DMS153 treated with DMSO at 0.1 percent for 48 hours (cell line): ENCODE results near the gene ZSCAN10.

Source experiments
- DNase-seq: peaks from one replicate; lab custom pipeline; 2025; ENCODE audit not compliant: unreplicated experiment; lab: John Stamatoyannopoulos, UW

The ZSCAN10 gene

GRCh38 chr16:3112058-3112880 lies 13.2 kb upstream of the ZSCAN10 start, which contains the start of gene ZNF205:
Gene ZNF205, plus strand, starts transcription at chr16:3112586. Its CDS starts 845 bp downstream, at chr16:3113431.
- DNase-seq = peak; percentile 66

DNA sequence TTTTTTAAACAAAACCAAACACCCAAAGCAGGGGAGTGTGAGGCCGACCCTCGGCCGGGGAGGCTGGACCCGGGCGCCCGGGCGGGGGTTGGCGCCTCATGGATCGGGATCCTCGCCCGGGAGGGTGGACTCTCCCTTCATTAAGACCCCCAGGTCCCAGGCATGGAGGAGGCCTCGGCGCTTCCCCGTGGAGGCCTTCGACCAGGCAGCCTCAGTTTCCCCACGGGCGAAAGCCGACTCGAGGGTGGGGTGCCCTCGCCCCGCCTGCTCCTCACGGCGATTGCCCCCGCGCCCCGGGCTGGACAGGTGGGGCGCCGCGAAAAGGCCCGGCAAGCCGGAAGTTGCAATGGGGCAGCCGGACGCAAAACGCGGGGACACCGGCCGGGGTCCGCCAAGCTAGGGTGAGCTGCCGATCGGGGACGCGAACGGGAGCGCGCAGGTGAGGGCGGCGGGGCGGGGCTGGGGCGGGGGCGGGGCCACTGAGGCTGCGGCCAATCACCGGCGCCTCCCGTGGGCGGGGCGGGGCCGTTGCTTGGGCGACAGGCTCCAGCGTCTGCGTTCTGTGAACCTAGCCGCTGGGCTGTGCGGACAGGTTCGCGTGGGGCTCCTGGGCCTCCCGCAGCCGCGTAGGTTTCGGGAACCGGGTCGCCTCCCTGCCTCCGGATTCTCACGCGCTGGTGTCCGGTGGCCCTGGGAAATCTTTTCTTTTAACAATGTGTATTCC lies 7.3 kb upstream of the ZSCAN10 start:
- peak; percentile 78 for DNase-seq

DNA sequence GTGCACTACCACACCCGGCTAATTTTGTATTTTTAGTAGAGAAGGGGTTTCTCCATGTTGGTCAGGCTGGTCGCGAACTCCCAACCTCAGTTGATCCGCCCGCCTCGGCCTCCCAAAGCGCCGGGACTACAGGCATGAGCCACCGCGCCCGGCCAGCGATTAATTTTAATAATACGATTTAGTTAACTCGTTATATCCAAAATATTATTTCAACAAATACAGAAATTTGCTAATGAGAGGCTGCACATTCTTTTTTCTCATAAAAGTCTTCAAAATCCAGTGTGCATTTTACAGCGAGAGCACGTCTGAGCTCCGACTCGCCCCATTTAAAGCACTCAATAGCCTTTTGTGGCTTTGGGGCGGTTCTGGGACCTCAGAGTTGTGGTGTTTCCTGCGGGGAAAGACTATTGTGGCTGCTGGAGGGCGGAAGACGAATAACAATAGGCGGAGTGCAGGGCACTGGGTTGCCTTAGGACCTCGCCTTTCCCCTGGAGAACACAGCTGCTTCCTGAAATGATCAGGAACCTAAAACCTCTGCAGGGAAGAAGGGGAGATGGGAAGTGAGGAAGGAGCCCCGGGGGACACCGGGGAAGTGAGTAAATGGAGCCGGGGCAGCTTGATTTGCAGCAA lies 2.9 kb upstream of the ZSCAN10 start:
- DNase-seq = no peak

- DNase-seq = no peak
These were observed 2.1 kb upstream of the ZSCAN10 start for GRCh38 chr16:3101018-3101840.

DNA sequence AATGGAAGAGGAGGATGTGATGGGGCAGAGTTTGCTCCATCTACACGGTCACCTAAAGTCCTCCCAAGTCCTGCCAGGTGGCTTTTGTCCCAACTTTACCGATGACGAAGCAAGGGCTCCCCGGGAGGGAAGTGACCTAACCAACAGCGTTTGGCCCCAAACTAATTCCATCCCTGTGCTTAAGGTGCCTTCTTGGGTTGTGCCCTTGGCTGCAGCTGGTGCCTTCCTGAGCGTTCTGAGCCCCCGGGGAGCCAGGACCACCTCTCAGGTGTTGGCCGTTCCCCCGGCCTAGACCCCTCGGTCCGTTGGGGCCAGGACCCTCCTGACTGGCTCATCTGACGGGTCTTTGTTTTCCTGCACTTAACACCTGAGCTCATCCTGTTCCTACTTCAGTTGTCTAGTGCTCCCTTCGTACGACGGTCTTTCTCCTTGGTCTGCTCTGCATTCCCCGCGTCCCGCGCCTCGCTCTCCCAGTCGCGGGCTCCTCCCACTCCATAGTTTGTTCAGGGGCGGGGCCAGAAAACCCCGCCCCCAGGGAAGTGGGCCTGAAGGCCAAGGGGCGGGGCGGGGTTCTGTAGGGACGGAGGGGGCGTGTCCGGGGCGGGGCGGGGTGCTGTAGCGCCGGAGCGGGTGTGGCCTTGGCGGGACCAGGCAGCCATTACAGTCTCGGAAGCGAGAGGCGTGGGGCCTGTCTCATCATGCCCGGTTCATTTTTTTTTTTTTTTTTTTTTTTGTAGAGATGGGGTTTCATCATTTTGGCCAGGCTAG lies 822 bp upstream of the ZSCAN10 start:
- peak; percentile 83 for DNase-seq

DNA sequence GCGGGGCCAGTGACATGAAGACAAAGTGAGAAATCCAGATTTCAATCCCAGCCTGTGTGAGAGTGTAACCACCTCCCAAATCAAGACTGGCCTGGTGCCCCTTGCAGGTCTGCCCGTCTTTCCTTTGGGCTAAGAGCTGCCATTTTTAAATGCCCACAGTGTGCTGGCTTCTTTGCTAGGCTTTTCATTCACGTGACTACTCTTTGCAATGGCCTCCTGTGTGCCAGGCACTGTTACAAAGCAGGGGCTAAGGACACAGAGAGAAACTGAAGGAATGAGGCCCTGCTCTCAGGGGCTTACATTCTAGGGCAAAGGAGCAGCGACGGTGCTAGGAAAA lies 269 bp upstream of the ZSCAN10 start:
- no peak for DNase-seq

DNA sequence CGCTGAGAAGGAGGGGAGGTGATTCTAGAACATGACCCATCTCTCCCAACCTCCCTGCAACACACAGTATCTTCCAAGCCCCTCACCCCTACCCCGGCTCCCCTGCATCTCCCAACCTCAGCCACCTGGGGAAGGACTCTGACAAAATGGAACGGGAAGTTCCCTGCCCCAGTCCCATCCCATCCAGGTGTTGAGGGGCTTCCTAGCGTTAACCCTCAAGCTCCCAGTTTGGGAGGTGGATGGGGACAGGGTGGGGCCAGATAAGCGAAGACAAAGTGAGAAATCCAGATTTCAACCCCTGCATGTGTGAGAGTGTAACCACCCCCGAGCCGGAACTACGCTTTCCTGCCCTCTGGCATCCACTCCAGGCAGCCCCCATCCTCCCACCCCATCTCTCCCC lies 1.8 kb downstream of the ZSCAN10 start:
- no peak for DNase-seq

- no peak for DNase-seq
These were observed 2.7 kb downstream of the ZSCAN10 start for GRCh38 chr16:3096362-3096761.

GRCh38 chr16:3095869-3096268 lies 3.2 kb downstream of the ZSCAN10 start:
- no peak for DNase-seq

DNA sequence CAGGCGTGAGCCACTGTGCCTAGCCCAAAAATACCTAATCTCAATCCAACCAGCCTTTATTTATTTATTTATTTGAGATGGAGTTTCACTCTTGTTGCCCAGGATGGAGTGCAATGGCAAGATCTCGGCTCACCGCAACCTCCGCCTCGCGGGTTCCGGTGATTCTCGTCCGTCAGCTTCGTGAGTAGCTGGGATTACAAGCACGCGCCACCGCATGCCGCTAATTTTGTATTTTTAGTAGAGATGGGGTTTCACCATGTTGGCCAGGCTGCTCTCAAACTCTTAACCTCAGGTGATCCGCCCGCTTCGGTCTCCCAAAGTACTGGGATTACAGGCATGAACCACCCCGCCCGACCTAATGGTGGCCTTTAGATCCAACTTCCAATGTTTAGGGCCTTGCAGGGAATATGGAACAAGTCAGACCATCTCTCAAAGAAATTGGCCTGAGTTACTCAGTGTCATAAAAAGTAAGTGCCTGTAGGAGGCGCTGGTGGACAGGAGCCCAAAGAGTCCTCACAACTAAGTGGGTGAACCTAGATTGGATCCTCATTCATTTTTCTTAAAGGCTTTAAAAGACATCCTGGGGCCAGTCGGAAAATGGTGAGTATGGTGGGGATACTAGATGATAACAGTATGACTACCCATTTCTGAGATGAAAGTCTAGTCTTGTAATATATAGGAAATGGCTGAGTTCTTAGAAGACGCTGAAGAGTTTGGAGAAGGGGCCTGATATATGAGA lies 4.6 kb downstream of the ZSCAN10 start:
- DNase-seq = no peak

DNA sequence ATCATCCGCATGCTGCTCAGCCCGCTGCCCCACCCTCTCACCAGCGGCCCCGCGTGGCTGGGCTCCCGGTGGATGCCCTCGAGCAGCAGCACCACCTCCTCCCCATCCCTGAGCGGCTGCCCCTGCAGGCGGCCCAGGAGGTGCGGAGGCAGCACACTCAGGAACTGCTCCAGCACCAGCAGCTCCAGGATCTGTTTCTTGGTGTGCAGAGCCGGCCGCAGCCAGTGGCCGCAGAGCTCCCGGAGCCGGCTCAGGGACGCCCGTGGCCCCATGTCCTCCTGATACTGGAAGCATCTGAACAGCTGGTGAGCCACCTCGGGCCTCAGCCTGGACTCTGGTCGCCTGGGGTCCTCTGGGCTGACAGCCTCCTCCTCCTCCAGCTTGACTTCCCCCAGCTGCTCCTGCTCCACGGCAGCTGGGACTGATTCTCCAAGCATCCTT lies 6.6 kb downstream of the ZSCAN10 start:
- DNase-seq = no peak

- no peak for DNase-seq
These were observed 7.5 kb downstream of the ZSCAN10 start for GRCh38 chr16:3091551-3091950.

- no peak for DNase-seq
These were observed 9.1 kb downstream of the ZSCAN10 start for GRCh38 chr16:3089717-3090592.

DNA sequence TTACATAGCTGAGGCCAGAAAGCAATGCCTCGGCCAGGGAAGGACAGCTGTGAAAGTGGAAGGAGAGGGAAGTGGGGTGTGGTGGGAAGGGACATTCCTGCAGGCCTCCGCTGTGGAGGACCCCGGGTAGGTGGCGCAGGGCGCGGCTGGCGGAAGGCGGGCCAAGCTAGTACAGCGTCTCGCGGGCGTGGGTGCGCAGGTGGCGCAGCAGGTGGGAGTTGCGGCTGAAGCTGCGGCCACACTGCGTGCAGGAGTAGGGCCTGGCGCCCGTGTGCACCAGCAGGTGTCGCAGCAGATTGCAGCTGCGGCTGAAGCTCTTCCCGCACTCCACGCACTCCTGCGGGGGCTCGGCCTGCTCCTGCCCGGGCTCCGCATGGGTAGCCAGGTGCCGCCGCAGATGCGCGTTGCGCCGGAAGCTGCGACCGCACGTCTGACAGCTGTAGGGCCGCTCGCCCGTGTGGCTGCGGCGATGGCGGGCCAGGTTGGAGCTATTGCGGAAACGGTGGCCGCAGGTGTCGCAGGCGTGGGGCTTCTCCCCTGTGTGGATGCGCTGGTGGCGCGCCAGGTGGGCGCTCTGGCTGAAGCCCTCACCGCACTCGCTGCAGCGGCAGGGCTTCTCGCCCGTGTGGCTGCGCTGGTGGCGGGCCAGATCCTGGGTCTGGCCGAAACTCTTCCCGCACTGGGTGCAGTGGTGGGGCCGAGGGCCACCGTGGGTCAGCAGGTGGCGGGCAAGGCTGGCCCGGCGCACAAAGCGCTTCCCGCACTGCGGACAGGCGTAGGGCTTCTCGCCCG lies 10.0 kb downstream of the ZSCAN10 start:
- no peak for DNase-seq

DNA sequence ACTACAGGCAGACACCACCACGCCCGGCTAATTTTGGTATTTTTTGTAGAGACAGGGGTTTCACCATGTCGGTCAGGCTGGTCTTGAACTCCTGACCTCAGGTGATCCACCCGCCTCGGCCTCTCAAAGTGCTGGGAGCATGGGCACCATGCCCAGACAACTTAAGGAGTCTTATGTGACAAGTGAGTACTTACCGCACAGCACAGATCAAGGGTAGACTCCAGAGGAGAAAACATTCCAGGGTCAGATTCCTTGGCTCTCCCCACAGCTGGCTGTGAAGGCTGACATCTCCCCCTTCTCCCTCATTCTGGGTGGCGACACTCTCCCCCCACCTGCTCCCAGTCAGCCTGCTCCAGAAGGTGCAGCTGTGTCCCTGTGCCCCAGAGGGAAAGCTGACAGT lies 10.6 kb downstream of the ZSCAN10 start:
- no peak for DNase-seq

DNA sequence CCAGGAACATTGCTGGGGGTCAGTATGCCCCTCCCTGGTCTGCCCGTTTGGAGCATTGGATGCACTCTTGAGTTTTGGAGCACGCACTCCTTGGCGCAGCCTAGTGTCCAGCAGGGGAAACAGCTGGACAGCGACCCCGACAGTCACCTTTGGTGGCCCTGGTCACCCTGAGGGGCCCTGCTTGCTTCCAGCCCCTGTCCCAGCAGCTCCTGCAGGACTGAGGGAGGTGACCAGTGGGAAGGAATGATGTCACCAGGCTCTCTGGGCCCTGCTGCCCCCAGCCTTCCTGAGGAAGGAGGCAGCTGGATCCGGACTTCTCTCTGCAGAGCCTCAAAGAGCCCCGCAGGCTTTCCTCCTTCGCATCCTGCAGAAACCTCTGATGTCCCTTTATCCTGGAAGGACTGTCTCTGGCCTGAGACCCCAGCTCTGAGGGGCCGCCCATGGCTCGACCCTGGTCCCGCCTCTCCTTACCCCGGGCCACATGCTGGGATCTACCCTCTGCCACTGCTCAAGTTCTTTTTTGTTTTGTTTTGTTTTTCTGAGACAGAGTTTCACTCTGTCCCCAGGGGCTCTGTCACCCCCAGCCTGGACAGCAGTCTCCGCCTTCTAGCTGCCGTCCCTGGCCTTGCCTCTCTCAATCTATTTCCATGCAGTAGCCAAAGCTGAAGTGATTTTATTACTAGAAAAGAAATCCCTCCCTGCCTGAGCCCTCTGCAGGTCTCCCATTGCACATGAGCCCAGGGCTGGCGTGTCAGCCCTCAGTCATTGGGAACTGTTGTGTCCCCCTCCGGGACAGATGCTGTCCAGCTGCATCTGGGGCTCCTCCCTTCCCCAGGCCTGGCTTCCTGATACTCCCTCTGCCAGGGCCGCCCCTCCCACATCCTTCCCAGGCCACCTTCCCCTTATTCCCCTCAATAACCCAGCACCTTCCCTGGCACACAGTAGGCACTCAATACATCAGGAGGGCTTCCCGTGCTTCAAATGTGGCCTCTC lies 11.6 kb downstream of the ZSCAN10 start:
- DNase-seq = no peak
